MCF 10A (cell line): ENCODE data around the gene DLG2. TPM values are rescaled to one million over a fixed set of nuclear protein-coding genes. Genes with fewer than 3 reads are reported as not detected.

Experiments used
- BruUV-seq: library from RNA; stranded (reverse); fragments of 400-500 nt; replicated peaks from 2 replicates; lab custom pipeline; 2021; lab: Mats Ljungman, UMichigan
- CTCF ChIA-PET: fragments of 300-600 bp; sonication (Branson Sonifier 250); formaldehyde crosslinking; extraction: SDS; loops from one replicate; lab custom pipeline; 2021; ENCODE audit warnings: antibody characterized with exemption, inconsistent platforms; lab: Yijun Ruan, JAX
- POLR2A ChIA-PET: fragments of 300-600, 350-650 bp; sonication (Branson Sonifier 250); formaldehyde crosslinking; extraction: SDS; loops from one replicate; lab custom pipeline; 2020; ENCODE audit warnings: antibody characterized with exemption, inconsistent platforms; lab: Yijun Ruan, JAX
- DNase-seq: peaks from one replicate; pipeline ENCODE4 v3.0.0-alpha.2; 2018; ENCODE audit not compliant: unreplicated experiment
- H3K27ac Mint-ChIP-seq: one replicate; pipeline ENCODE4 v1.8.0; 2022; ENCODE audit warnings: mild to moderate bottlenecking, low read depth, mixed read lengths; ENCODE audit not compliant: unreplicated experiment
- H3K27me3 Mint-ChIP-seq: one replicate; pipeline ENCODE4 v1.8.0; 2022; ENCODE audit warnings: mixed read lengths; ENCODE audit not compliant: insufficient read depth, unreplicated experiment
- H3K36me3 Mint-ChIP-seq: one replicate; pipeline ENCODE4 v1.8.0; 2022; ENCODE audit warnings: mild to moderate bottlenecking, moderate library complexity, mixed read lengths; ENCODE audit not compliant: insufficient read depth, unreplicated experiment
- H3K4me1 Mint-ChIP-seq: one replicate; pipeline ENCODE4 v1.8.0; 2022; ENCODE audit warnings: mixed read lengths; ENCODE audit not compliant: insufficient read depth, unreplicated experiment
- H3K4me3 Mint-ChIP-seq: one replicate; pipeline ENCODE4 v1.8.0; 2022; ENCODE audit warnings: mild to moderate bottlenecking, moderate library complexity, mixed read lengths; ENCODE audit not compliant: unreplicated experiment
- H3K9me3 Mint-ChIP-seq: one replicate; pipeline ENCODE4 v1.8.0; 2022; ENCODE audit warnings: mixed read lengths; ENCODE audit not compliant: unreplicated experiment
- intact Hi-C: fragments of 100-400 bp; cut with micrococcal nuclease; formaldehyde crosslinking; loops from 2 replicates; pipeline ENCODE4 v1.14.1; 2022
- total RNA-seq: library from RNA; stranded (reverse); gene quantifications from 2 replicates; pipeline ENCODE4 v1.2.3, GENCODE V29; 2022
- TF ChIP-seq, protein P1 (sequence below): fragments of 200-600 bp; IDR thresholded peaks from one replicate; pipeline ENCODE4 v1.8.0; 2022; ENCODE audit warnings: antibody characterized with exemption, mild to moderate bottlenecking; ENCODE audit not compliant: unreplicated experiment

Gene DLG2
- total RNA-seq, 1 experiment from 2014 or later = 0.26 TPM

DNA sequence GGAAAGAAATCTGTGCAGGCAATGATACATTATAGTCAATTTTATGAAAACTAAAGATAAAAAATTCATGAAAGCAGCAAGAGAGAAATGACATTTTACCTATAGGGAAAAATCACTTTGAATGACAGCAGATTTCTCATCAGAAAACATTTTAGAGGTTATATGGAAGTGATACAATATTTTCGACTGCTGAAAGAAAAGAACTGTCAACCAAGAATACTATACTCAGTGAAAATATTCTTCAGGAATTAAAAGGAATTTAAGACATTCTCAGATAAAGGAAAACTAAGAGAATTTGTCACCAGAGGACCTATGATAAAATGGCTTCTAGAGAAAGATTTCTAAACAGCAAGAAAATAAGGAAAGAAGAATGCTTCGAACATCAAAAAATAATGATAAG lies 820.8 kb downstream of the DLG2 start:
- TF ChIP-seq, protein P1, sequence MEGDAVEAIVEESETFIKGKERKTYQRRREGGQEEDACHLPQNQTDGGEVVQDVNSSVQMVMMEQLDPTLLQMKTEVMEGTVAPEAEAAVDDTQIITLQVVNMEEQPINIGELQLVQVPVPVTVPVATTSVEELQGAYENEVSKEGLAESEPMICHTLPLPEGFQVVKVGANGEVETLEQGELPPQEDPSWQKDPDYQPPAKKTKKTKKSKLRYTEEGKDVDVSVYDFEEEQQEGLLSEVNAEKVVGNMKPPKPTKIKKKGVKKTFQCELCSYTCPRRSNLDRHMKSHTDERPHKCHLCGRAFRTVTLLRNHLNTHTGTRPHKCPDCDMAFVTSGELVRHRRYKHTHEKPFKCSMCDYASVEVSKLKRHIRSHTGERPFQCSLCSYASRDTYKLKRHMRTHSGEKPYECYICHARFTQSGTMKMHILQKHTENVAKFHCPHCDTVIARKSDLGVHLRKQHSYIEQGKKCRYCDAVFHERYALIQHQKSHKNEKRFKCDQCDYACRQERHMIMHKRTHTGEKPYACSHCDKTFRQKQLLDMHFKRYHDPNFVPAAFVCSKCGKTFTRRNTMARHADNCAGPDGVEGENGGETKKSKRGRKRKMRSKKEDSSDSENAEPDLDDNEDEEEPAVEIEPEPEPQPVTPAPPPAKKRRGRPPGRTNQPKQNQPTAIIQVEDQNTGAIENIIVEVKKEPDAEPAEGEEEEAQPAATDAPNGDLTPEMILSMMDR = no peak
- Mint-ChIP-seq H3K4me1 (no peaks in the 10 kb centered on the region), H3K27me3 (peaks cover 23% of the 10 kb centered on the region), H3K9me3 (peaks cover 11% of the 10 kb centered on the region), H3K4me3 (no peak overlapping the region), H3K36me3 (no peaks in the 10 kb centered on the region), H3K27ac (no peak overlapping the region)
- CTCF ChIA-PET = no interaction called here
- intact Hi-C loops = no loop called here
- no TSS peak for BruUV-seq
- DNase-seq = no peak
- POLR2A ChIA-PET = interaction anchor here (0.7 kb wide), 1 partner anchor 12 kb away, joined by 3 read pairs; no protein-coding TSS in a partner anchor

DNA sequence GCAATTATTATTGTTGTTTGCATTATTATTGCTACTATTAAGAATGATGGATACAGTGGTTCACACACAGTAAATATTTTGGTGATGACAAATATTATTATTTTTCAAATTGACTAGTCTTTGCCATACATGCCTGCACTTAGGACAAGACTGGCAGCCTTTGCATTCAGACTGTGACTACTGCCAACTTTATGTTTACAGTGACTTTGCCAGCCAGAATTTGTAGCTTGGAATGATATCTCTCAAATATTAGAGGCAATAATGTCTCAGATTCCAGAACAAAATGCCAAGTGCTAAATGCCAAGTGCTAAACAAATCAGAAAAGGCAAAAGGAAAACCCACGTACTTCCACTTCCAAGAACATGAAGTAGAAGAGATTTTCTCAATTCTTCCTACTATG lies 823.1 kb downstream of the DLG2 start:
- no peak for DNase-seq
- POLR2A ChIA-PET = interaction anchor here (0.6 kb wide), 1 partner anchor 21 kb away, joined by 3 read pairs; no protein-coding TSS in a partner anchor

DNA sequence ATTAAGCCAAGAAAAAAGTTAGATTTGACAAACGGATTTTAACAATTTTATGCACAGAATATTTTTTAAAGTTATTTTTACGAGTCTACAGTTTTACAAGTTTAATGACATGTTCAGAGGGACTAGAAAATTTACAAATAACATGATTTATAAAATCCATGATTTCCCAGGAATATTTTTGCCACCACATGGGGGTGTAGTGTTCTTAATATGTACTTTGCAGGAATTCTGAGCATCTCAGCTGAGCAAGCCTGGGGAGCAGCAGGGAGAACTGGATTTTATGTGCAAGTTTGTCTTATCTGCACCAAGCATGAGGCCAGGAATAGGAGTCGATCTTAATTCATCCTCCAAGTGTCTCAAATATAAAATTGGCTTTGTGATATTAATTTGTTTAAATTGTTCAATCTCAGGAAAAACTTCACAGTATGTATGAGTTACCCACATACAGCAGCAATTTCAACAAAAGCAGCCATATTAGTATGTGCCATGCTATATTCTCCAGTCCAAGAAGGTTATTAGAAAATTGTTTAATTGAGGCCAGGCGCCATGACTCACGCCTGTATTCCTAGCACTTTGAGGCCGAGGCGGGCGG lies 826.3 kb downstream of the DLG2 start:
- peak; percentile 27 for DNase-seq
- intact Hi-C loops = loop anchor here (1.0 kb wide), 2 partner anchors 192 to 790 kb away; no protein-coding TSS in a partner anchor
- BruUV-seq = no TSS peak
- POLR2A ChIA-PET = no interaction called here
- Mint-ChIP-seq H3K4me3 (no peak overlapping the region), H3K27me3 (peaks cover 12% of the 10 kb centered on the region), H3K36me3 (no peaks in the 10 kb centered on the region), H3K4me1 (no peaks in the 10 kb centered on the region), H3K9me3 (peaks cover 4% of the 10 kb centered on the region), H3K27ac (no peak overlapping the region)
- TF ChIP-seq, protein P1 = peak; percentile 51
- CTCF ChIA-PET = interaction anchor here (0.6 to 1.2 kb wide), 5 partner anchors 17 to 279 kb away, joined by 3 to 5 read pairs (median 4); no protein-coding TSS in a partner anchor

More for the DNA sequence above, 823.1 kb downstream of the DLG2 start:
- no TSS peak for BruUV-seq
- peaks cover 23% of the 10 kb centered on the region for H3K27me3 Mint-ChIP-seq
- H3K4me3 Mint-ChIP-seq = no peak overlapping the region
- no peak overlapping the region for H3K27ac Mint-ChIP-seq
- no peaks in the 10 kb centered on the region for H3K4me1 Mint-ChIP-seq
- intact Hi-C loops = no loop called here
- TF ChIP-seq, protein P1 = no peak
- CTCF ChIA-PET = interaction anchor here (1.4 kb wide), 1 partner anchor 8 kb away, joined by 4 read pairs; no protein-coding TSS in a partner anchor
- peaks cover 11% of the 10 kb centered on the region for H3K9me3 Mint-ChIP-seq
- H3K36me3 Mint-ChIP-seq = no peaks in the 10 kb centered on the region

DNA sequence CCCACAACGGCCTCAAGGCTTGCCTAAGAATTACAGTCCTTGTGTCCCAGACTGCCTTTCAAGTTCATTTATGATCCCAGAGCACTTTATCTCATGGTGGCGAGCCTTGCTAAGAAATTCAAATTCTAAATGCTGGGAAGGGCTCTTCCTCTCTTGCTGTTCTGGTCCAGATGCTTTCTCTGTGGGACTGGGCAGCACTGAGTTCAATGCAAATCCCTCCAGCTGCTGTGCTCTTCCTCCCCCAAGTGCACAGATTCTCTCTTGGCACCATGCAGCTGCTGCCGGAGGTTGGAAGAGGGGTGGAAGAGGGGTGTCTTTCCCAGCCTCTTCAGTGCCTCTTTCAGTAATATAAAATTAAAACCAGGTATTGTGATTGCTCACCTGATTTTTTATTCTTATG lies 828.0 kb downstream of the DLG2 start:
- no TSS peak for BruUV-seq
- H3K27me3 Mint-ChIP-seq = peaks cover 14% of the 10 kb centered on the region
- no peak for DNase-seq
- CTCF ChIA-PET = interaction anchor here (0.6 to 2.0 kb wide), 4 partner anchors 13 to 575 kb away, joined by 3 to 4 read pairs (median 4); no protein-coding TSS in a partner anchor
- no peak overlapping the region for H3K27ac Mint-ChIP-seq
- POLR2A ChIA-PET = interaction anchor here (0.6 kb wide), 1 partner anchor 1104 kb away, joined by 3 read pairs; no protein-coding TSS in a partner anchor
- H3K4me3 Mint-ChIP-seq = no peak overlapping the region
- H3K4me1 Mint-ChIP-seq = no peaks in the 10 kb centered on the region
- H3K9me3 Mint-ChIP-seq = no peaks in the 10 kb centered on the region
- intact Hi-C loops = no loop called here
- TF ChIP-seq, protein P1 = no peak
- no peaks in the 10 kb centered on the region for H3K36me3 Mint-ChIP-seq
